HCT116 (cell line): ENCODE measurements around the gene ADGRL3.

Experiments used
- CTCF ChIP-seq, 3 experiments: fragments of 200-600 bp in 1 of 3; sonication (generic) in 1 of 3; IDR thresholded peaks in 2 of 3; conservative IDR thresholded peaks in 1 of 3; 2 replicates each; pipeline ENCODE4 v1.5.1; 2012 to 2017; ENCODE audit warnings: low read depth in 2 of 3, low read length in 2 of 3, antibody characterized with exemption in 1 of 3, borderline replicate concordance in 1 of 3, control low read depth in 1 of 3, mild to moderate bottlenecking in 1 of 3, mixed read lengths in 1 of 3, mixed run types in 1 of 3, moderate library complexity in 1 of 3; ENCODE audit not compliant: insufficient read depth in 1 of 3
- EZH2 ChIP-seq: fragments of 200-600 bp; sonication (generic); IDR thresholded peaks from 2 replicates; pipeline ENCODE4 v1.6.1; 2017; ENCODE audit warnings: antibody characterized with exemption, mixed run types
- FOSL1 ChIP-seq: IDR thresholded peaks from 2 replicates; pipeline ENCODE4 v1.6.1; 2012; ENCODE audit warnings: low read depth
- POLR2A ChIP-seq: IDR thresholded peaks from 2 replicates; pipeline ENCODE4 v1.7.0; 2011; ENCODE audit warnings: borderline replicate concordance; ENCODE audit not compliant: insufficient read depth, insufficient read length; ENCODE audit errors: extremely low read depth
- REST ChIP-seq: IDR thresholded peaks from 2 replicates; pipeline ENCODE4 v1.6.1; 2012; ENCODE audit warnings: low read depth
- YY1 ChIP-seq: IDR thresholded peaks from 2 replicates; pipeline ENCODE4 v1.6.1; 2011; ENCODE audit warnings: low read length, low read depth, moderate library complexity, mild to moderate bottlenecking; ENCODE audit not compliant: insufficient replicate concordance; ENCODE audit errors: extremely low read depth
- ZNF274 ChIP-seq: fragments of 200-500 bp; sonication (Bioruptor generic); IDR thresholded peaks from 2 replicates; pipeline ENCODE4 v1.6.1; 2014; ENCODE audit warnings: mild to moderate bottlenecking, low read depth, low read length, inconsistent platforms

GRCh38 chr4:61442936-61443335, 242.8 kb downstream of the ADGRL3 start:
- no peak for TF ChIP-seq FOSL1
- no peak for TF ChIP-seq POLR2A
- TF ChIP-seq ZNF274 = no peak
- no peak for TF ChIP-seq CTCF (IDR thresholded peaks at IDR 0.05 in 2 of 3, conservative IDR thresholded peaks at IDR 0.05 in 1 of 3; ENCODE audit: borderline replicate concordance in 1 of 3, insufficient read depth in 1 of 3, low read depth in 2 of 3, low read length in 2 of 3)
- no peak for TF ChIP-seq REST
- no peak for TF ChIP-seq YY1
- no peak for TF ChIP-seq EZH2
